Mammary epithelial cell (primary cell): ENCODE measurements around the gene IDUA.

Source experiments
- EZH2 ChIP-seq: IDR thresholded peaks from 2 replicates; pipeline ENCODE4 v1.6.1; 2012; ENCODE audit warnings: low read length, inconsistent platforms, borderline replicate concordance
- TF ChIP-seq, protein P1 (sequence below), 2 donors: IDR thresholded peaks in 1 of 2; conservative IDR thresholded peaks in 1 of 2; 2 replicates each; pipeline ENCODE4 v1.5.1; 2011 to 2012; ENCODE audit warnings: inconsistent platforms in 2 of 2, low read length in 2 of 2, mild to moderate bottlenecking in 2 of 2, control low read depth in 1 of 2, low read depth in 1 of 2; ENCODE audit not compliant: insufficient read depth in 1 of 2; ENCODE audit errors: extremely low read depth in 1 of 2

- no peak for TF ChIP-seq EZH2
- TF ChIP-seq, protein P1, sequence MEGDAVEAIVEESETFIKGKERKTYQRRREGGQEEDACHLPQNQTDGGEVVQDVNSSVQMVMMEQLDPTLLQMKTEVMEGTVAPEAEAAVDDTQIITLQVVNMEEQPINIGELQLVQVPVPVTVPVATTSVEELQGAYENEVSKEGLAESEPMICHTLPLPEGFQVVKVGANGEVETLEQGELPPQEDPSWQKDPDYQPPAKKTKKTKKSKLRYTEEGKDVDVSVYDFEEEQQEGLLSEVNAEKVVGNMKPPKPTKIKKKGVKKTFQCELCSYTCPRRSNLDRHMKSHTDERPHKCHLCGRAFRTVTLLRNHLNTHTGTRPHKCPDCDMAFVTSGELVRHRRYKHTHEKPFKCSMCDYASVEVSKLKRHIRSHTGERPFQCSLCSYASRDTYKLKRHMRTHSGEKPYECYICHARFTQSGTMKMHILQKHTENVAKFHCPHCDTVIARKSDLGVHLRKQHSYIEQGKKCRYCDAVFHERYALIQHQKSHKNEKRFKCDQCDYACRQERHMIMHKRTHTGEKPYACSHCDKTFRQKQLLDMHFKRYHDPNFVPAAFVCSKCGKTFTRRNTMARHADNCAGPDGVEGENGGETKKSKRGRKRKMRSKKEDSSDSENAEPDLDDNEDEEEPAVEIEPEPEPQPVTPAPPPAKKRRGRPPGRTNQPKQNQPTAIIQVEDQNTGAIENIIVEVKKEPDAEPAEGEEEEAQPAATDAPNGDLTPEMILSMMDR (conservative IDR thresholded peaks at IDR 0.05 in 1 of 2, IDR thresholded peaks at IDR 0.05 in 1 of 2; ENCODE audit: extremely low read depth in 1 of 2, insufficient read depth in 1 of 2, low read depth in 1 of 2, low read length in 2 of 2): no peak
These were observed 6.5 kb downstream of the IDUA start, which contains the start of gene SLC26A1 for GRCh38 chr4:993111-994029.
